Transverse colon (tissue), 4 donors: Measurements from ENCODE around the gene MAMDC2.

Experiments
- EP300 ChIP-seq: sonication (generic); formaldehyde crosslinking; IDR thresholded peaks from one replicate; pipeline ENCODE4 v1.6.1; 2017; ENCODE audit warnings: antibody characterized with exemption, low read depth
- POLR2A ChIP-seq: fragments of 450-650 bp; IDR thresholded peaks from one replicate; pipeline ENCODE4 v1.6.1; 2016; ENCODE audit warnings: antibody characterized with exemption, mild to moderate bottlenecking, moderate library complexity
- POLR2AphosphoS5 ChIP-seq, 3 donors: sonication (generic); formaldehyde crosslinking; IDR thresholded peaks; one replicate each; pipeline ENCODE4 v1.6.1; 2016; ENCODE audit warnings: antibody characterized with exemption in 3 of 3
- TF ChIP-seq, protein P1 (sequence below), 5 experiments: fragments of 200-600 bp in 3 of 5; fragments of 450-650 bp in 2 of 5; sonication (generic) in 3 of 5; IDR thresholded peaks; 1 replicate in 2 of 5; 2 replicates in 3 of 5; pipeline ENCODE4 v1.5.1; 2016 to 2017; ENCODE audit warnings: antibody characterized with exemption in 5 of 5, inconsistent platforms in 3 of 5, mild to moderate bottlenecking in 2 of 5, moderate library complexity in 1 of 5

DNA sequence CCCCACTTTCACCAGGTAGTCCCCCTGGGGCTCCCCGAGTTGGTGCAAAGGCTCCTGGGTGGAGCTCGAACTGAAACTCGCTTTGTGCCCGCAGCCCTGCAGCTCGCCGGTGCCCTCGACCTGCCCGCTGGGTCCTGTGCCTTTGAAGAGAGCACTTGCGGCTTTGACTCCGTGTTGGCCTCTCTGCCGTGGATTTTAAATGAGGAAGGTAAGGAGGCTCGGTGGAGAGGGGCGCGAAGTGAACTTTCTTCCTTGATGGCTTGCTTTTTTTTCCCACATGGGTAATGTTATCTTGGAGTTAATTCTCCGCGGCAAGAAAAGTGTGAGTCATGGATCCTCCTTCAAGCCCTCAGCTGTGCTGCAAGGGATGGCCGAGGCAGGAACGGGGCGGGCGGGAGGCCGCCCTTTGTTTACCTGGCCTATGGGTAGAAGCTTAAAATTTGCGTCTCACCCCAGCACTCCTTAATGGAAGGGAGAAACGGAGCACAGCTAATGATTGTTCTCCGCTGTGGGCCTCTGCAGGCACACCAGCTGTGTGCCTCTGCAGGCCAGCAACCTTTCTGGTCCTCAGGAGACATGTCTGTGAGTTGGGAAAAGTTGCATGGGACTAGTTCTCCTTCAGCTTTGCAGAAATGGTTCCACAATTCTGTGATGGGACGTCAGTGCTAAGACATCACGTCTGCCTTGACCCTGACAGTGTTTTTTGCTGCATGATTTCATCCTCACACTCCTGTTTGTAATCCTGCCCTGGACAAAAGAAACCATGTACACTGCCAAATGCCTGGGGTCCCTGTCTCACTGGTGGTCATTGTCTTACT is 1.1 kb downstream of the MAMDC2 start:
- TF ChIP-seq, protein P1, sequence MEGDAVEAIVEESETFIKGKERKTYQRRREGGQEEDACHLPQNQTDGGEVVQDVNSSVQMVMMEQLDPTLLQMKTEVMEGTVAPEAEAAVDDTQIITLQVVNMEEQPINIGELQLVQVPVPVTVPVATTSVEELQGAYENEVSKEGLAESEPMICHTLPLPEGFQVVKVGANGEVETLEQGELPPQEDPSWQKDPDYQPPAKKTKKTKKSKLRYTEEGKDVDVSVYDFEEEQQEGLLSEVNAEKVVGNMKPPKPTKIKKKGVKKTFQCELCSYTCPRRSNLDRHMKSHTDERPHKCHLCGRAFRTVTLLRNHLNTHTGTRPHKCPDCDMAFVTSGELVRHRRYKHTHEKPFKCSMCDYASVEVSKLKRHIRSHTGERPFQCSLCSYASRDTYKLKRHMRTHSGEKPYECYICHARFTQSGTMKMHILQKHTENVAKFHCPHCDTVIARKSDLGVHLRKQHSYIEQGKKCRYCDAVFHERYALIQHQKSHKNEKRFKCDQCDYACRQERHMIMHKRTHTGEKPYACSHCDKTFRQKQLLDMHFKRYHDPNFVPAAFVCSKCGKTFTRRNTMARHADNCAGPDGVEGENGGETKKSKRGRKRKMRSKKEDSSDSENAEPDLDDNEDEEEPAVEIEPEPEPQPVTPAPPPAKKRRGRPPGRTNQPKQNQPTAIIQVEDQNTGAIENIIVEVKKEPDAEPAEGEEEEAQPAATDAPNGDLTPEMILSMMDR (IDR thresholded peaks at IDR 0.05), result no peak
- no peak for TF ChIP-seq EP300
- no peak for TF ChIP-seq POLR2AphosphoS5 (IDR thresholded peaks at IDR 0.05)
- TF ChIP-seq POLR2A, result peak; percentile 9
